ENCODE results near the gene DNAH9. TPM values are rescaled to one million over a fixed set of nuclear protein-coding genes. Genes with fewer than 3 reads are reported as not detected.

The DNAH9 gene
- total and polyA plus RNA-seq, 8 donors = 0.28 to 18.3 (median 0.42) TPM; not detected in 2

- DNase-seq = no peak
- no peaks in the 10 kb centered on the region for H3K4me1 ChIP-seq
- no peaks in the 10 kb centered on the region for H3K27me3 ChIP-seq
- no peak overlapping the region for H3K4me3 ChIP-seq
- 73 to 80% (median 77%) methylated on average over 9 of the region's 9 CpGs for WGBS, 5 donors
- intact Hi-C loops (cut with DNase I; ENCODE audit: low total_unique reads) = no loop called here
- H3K36me3 ChIP-seq = no peaks in the 10 kb centered on the region
- no peak overlapping the region for H3K27ac ChIP-seq
- TF ChIP-seq POLR2A (IDR thresholded peaks at IDR 0.05) (no peak), EP300 (IDR thresholded peaks at IDR 0.05) (no peak)
- TF ChIP-seq, protein P1, sequence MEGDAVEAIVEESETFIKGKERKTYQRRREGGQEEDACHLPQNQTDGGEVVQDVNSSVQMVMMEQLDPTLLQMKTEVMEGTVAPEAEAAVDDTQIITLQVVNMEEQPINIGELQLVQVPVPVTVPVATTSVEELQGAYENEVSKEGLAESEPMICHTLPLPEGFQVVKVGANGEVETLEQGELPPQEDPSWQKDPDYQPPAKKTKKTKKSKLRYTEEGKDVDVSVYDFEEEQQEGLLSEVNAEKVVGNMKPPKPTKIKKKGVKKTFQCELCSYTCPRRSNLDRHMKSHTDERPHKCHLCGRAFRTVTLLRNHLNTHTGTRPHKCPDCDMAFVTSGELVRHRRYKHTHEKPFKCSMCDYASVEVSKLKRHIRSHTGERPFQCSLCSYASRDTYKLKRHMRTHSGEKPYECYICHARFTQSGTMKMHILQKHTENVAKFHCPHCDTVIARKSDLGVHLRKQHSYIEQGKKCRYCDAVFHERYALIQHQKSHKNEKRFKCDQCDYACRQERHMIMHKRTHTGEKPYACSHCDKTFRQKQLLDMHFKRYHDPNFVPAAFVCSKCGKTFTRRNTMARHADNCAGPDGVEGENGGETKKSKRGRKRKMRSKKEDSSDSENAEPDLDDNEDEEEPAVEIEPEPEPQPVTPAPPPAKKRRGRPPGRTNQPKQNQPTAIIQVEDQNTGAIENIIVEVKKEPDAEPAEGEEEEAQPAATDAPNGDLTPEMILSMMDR (IDR thresholded peaks at IDR 0.05) = no peak
- peaks cover 0 to 11% (median 0%) of the 10 kb centered on the region in 4 donors for H3K9me3 ChIP-seq
These were observed 188.6 kb downstream of the DNAH9 start for GRCh38 chr17:11786711-11787438.

DNA sequence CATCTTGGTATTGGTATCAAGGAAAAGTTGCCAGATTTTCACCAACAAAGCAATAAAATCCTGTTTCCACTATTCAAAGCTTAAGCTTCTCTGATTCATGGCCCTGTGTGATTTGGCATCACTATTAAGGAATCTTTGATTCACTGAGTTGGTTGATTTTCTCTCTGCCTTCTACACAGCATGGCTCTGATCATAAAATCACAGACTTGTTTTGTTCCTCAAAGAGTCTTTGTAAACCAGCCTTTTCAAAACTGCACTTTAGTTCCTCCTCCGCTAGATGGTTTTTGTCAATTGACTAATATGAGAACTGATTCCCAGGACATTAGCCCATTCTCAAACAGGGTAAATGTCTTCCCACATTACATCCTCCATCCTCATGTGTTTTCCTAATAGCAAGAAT is 197.6 kb downstream of the DNAH9 start:
- 75 to 93% (median 91%) methylated on average over 1 of the region's 1 CpG for WGBS, 5 donors
- Histone ChIP-seq H3K9me3 (no peaks in the 10 kb centered on the region), H3K27me3 (no peaks in the 10 kb centered on the region), H3K27ac (no peak overlapping the region), H3K4me3 (no peak overlapping the region), H3K36me3 (no peaks in the 10 kb centered on the region), H3K4me1 (no peaks in the 10 kb centered on the region)
- no peak for TF ChIP-seq POLR2A (IDR thresholded peaks at IDR 0.05)
- TF ChIP-seq, protein P1 (IDR thresholded peaks at IDR 0.05) = no peak
- no peak for TF ChIP-seq EP300 (IDR thresholded peaks at IDR 0.05)
- TF ChIP-seq POLR2AphosphoS5 (IDR thresholded peaks at IDR 0.05) = no peak
- intact Hi-C loops (cut with DNase I; ENCODE audit: low total_unique reads) = no loop called here
- DNase-seq = no peak

GRCh38 chr17:11797803-11798202 is 199.5 kb downstream of the DNAH9 start:
- WGBS, 5 donors = 62 to 88% (median 86%) methylated on average over 7 to 8 of the region's 8 CpGs
- no peaks in the 10 kb centered on the region for H3K36me3 ChIP-seq
- intact Hi-C loops (cut with DNase I; ENCODE audit: low total_unique reads) = no loop called here

GRCh38 chr17:11803231-11803969 is 205.1 kb downstream of the DNAH9 start:
- Histone ChIP-seq H3K4me1 (no peaks in the 10 kb centered on the region), H3K4me3 (no peak overlapping the region), H3K27me3 (no peaks in the 10 kb centered on the region), H3K9me3 (no peaks in the 10 kb centered on the region), H3K27ac (no peak overlapping the region), H3K36me3 (no peaks in the 10 kb centered on the region)
- WGBS, 5 donors = 68 to 78% (median 73%) methylated on average over 9 of the region's 9 CpGs
- DNase-seq = no peak
- no peak for TF ChIP-seq POLR2A (IDR thresholded peaks at IDR 0.05)
- no peak for TF ChIP-seq POLR2AphosphoS5 (IDR thresholded peaks at IDR 0.05)
- no peak for TF ChIP-seq EP300 (IDR thresholded peaks at IDR 0.05)
- TF ChIP-seq, protein P1 (IDR thresholded peaks at IDR 0.05) = no peak
- intact Hi-C loops (cut with DNase I; ENCODE audit: low total_unique reads) = no loop called here

More at GRCh38 chr17:11797803-11798202, 199.5 kb downstream of the DNAH9 start:
- H3K27me3 ChIP-seq = no peaks in the 10 kb centered on the region
- no peaks in the 10 kb centered on the region for H3K9me3 ChIP-seq
- H3K4me3 ChIP-seq = no peak overlapping the region
- no peak for TF ChIP-seq POLR2AphosphoS5 (IDR thresholded peaks at IDR 0.05)
- TF ChIP-seq, protein P1 (IDR thresholded peaks at IDR 0.05) = no peak
- TF ChIP-seq EP300 (IDR thresholded peaks at IDR 0.05) = no peak
- TF ChIP-seq POLR2A (IDR thresholded peaks at IDR 0.05) = no peak
- H3K27ac ChIP-seq = no peak overlapping the region
- no peaks in the 10 kb centered on the region for H3K4me1 ChIP-seq
- no peak for DNase-seq
